IPS-18c (cell line): ENCODE results near the gene ACMSD.
"Not testable (repeated sequence)": the region's sequence is repeated elsewhere in the genome, so short reads cannot be mapped to it uniquely, and the experiment has no call there.

Experiments
- H3K4me3 ChIP-seq: 2 replicates; pipeline ENCODE4 v1.7.0; 2013; ENCODE audit warnings: low read depth, mild to moderate bottlenecking, low read length, moderate library complexity; ENCODE audit not compliant: insufficient read depth
- H3K9me3 ChIP-seq: one replicate; pipeline ENCODE4 v1.6.1; 2013; ENCODE audit warnings: mild to moderate bottlenecking, low read length, moderate library complexity; ENCODE audit not compliant: control insufficient read depth, insufficient read depth

ACMSD gene

DNA sequence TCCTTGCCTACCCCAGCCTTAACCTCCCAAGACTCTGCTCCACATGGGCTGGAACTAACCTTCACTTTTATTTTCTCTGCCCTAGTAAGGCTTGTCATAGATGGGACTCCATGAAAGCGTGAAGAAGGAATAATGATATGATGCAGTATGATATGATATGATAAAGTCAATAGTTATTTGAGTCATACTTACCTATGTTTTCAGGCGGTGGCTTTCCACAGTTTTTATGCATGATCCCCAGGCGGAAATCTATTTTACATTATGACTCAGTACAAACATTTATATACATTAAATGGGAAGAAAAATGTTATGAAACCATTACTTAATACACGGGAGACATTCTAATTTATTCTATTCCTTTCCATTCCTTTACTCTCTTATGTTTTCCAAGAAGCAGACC lies 5.6 kb downstream of the ACMSD start:
- Histone ChIP-seq H3K9me3 (no peaks in the 10 kb centered on the region), H3K4me3 (no peak overlapping the region)

DNA sequence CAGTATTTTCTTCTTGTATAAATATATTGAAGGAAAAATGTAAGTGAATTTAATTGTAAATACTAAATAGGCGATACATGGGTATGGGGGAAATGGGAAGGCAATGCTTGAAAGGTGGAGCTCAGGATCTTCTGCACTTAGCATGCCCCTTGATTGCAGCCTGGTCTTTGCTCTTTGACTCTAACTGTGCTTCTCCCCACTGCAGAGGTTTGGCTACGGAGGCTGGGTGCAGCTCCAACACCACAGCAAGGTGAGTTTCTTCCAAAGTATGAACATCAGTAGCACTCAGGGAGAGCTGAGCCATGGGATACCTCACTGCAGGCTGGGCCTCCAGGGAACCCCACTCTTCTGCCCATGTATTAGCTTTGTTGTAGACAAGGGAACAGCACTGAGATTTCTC lies 6.6 kb downstream of the ACMSD start:
- no peak overlapping the region for H3K4me3 ChIP-seq
- no peaks in the 10 kb centered on the region for H3K9me3 ChIP-seq

DNA sequence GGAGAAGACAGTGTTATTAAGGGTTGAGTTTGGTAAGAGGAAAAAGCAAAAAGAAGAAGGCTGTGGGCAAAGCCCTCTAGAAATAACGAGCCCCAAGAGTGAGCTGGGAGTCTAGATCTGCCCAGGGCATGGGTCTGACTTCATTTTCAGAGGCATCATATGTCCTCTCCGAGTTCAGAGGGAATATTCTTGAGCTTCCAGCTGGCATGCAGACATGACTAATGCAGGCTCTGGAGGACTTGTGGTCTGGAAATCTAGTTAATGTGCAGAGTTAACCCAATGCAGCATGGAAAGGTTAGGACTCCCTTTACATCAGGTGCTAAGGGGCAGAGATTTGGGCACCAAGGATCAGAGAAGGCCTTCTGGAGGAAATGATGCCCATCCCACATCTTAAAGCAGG lies 7.3 kb downstream of the ACMSD start:
- Histone ChIP-seq H3K9me3 (no peaks in the 10 kb centered on the region), H3K4me3 (no peak overlapping the region)

DNA sequence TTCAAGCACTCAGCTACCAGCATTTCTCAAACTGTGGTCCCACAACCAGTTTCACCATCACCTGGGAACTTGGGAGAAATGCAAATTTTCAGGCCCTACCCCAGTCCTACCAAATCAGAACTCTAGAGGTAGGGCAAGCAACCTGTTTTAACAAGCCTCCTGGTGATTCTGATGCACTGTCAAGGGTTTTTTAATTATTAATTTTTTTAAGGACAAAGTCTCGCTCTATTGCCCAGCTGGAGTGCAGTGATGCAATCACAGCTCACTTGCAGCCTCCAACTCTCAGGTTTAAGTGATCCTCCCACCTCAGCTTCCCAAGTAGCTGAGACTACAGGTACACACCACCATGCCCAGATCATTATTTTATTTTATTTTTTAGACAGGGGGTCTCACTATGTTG lies 7.8 kb downstream of the ACMSD start:
- Histone ChIP-seq H3K9me3 (no peaks in the 10 kb centered on the region), H3K4me3 (no peak overlapping the region)

DNA sequence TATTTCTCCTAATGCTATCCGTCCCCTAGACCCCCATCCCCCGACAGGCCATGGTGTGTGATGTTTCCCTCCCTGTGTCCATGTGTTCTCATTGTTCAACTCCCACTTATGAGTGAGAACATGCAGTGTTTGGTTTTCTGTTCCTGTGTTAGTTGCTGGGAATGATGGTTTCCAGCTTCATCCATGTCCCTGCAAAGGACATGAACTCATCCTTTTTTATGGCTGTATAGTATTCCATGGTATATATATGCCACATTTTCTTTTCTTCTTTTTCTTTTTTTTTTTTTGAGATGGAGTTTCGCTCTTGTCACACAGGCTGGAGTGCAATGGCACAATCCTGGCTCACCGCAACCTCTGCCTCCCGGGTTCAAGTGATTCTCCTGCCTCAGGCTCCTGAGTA lies 9.2 kb downstream of the ACMSD start:
- H3K4me3 ChIP-seq, H3K9me3 ChIP-seq: not testable (repeated sequence)

DNA sequence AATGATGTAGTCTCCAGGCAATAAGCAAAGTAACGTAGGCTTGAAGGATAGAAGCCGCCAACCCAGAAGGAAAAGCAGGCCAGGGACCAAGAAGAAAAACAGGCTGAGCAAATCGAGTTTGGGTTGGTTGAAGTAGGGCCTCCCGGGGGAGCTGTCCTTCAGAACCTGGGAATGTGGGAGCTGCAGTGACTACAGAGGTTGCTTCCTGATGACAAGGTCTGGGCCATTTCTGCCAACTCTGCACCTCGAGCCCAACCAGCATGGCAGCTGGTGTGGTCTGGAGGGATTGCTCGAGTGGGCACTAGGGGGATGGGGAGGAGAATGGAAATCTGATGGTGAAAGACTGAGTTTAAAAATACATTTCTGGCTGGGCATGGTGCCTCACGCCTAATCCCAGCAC lies 14.1 kb downstream of the ACMSD start:
- Histone ChIP-seq H3K9me3 (no peaks in the 10 kb centered on the region), H3K4me3 (no peak overlapping the region)

DNA sequence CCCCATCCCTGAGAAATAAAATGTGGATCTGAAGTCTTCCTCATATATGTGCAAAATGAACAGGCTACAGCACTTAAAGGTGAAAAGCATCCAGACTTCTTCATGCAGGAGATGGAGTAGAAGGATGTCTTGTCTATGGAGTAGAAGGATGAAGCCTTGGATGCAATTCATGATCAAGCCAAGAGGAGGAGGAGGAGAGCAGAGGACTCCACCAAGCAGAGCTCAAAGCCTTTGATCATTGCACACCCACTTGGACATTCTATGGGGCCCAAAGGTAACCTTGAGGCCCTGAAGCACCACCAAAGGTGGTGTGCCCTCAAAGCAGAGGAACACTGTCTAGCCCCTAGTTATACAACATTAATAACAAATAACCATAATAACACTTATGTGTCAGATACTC lies 17.3 kb downstream of the ACMSD start:
- H3K9me3 ChIP-seq: no peaks in the 10 kb centered on the region
- H3K4me3 ChIP-seq: no peak overlapping the region

DNA sequence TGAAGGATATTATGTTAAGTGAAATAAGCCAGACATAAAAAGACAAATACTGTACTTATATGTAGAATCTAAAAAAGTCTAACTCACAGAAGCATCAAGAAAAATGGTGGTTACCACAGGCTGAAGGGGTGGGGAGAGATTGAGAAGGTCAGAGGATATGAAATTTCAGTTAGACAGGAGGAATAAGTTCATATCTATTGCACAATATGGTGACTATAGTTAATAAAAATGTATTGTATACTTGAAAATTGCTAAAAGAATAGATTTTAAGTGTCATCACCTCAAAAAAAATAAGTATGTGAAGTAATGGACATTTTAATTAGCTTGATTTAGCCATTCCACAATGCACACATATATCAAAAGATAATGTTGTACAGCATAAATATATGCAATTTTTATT lies 19.8 kb downstream of the ACMSD start:
- H3K4me3 ChIP-seq: no peak overlapping the region
- no peaks in the 10 kb centered on the region for H3K9me3 ChIP-seq

DNA sequence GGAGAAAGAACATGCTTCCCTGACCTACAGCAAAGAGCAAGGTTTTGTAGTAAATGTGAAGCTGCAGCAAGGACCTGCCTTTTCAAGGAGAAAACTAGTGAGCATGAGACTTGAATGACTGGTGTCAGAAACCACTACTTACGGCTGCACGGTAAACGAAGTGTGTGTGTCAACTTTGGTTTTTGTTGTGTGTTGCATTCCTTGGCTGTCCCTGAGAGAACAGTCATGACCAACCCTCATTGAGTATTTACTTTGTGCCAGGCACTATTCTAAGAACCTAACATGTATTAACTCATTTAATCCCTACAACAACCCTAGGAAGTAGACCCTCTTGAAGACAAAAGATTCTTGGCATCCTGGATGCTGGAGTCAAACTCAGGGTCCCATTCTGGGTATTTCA lies 22.8 kb downstream of the ACMSD start:
- no peak overlapping the region for H3K4me3 ChIP-seq
- no peaks in the 10 kb centered on the region for H3K9me3 ChIP-seq

DNA sequence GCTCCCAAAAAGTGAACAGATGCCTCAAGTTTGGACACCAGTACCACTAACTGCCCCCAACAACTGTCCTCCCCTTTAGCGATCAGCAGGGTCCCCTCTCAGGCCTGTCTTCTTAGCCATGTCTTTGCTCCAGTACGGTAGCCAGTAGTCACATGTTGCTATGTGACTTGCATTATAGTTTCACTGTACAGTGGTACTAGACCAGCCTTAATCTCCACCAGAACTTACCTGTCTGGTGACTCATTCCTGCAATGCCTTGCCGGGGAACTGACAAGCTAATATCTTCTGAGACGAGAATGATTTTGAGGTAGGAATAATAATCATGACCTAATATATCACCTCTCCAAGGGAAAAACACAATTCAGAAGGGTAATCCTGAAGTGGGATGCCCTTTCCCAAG lies 23.7 kb downstream of the ACMSD start:
- no peak overlapping the region for H3K4me3 ChIP-seq
- no peaks in the 10 kb centered on the region for H3K9me3 ChIP-seq

DNA sequence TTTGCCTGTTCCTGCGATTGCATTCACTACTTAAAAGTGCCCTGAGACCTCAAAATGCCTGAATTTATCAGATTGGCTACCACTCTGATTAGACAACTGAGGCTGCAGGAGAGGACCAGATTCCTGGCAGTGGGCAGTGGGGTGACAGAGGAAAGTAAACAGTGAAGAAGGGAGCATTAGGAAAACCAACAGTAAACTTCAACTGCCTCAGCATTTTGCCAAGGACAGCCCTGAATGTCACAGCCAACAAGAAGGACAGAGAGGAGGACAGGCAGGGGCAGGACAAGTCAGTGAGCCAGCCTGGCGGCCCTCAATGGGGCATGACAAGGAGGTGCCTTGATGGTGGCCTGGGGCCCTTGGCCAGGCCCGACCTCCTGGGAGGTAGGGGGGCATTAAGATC lies 24.3 kb downstream of the ACMSD start:
- Histone ChIP-seq H3K4me3 (no peak overlapping the region), H3K9me3 (no peaks in the 10 kb centered on the region)

DNA sequence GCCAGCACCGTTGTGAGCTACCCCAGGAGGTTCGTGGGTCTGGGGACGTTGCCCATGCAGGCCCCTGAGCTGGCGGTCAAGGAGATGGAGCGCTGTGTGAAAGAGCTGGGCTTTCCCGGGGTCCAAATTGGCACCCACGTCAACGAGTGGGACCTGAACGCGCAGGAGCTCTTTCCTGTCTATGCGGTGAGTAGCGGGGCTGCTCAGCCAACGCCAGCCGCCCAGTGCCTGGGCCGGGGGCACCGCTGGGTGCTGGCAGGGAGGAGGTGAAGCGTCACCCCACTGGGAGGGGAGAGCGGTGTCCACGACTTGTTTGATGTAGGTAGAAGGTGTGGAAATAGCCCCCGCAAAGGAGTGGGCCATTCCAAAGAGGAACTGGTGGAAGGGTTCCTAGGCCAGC lies 25.0 kb downstream of the ACMSD start:
- no peaks in the 10 kb centered on the region for H3K9me3 ChIP-seq
- H3K4me3 ChIP-seq: no peak overlapping the region

DNA sequence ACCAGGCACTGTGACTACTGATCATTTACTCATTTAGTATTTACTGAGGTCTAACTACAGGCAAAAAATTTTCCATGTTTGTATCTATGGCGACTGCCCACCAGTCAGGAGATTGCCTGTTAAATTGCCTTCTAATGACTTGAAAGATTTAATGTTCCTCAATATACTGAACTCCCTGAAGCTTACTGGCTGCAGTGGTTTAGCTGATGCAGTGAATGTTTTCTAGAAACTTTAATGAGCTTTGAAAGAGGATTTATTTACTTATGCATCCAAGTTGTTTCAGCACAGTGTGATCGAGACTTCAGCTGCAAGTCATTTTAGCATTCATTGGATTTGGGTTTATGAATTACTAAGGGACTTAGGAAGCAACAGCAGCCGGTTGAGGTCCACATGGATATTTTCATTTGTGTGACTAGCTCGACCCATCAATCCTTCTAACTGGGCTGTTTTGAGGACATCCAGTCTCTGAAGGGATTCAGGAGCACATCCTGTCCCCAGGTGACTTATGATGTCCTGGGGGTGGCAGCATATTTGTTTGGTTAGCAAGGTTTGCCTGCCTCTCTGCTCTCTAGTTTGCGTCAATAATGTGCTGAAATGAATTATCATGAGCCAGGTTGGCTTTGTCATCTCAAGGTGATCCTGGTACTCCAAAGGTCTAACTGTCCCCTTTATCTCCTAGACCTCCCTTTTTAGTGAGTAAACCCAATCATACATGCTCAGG lies 26.8 kb downstream of the ACMSD start:
- H3K4me3 ChIP-seq: no peak overlapping the region
- H3K9me3 ChIP-seq: no peaks in the 10 kb centered on the region

DNA sequence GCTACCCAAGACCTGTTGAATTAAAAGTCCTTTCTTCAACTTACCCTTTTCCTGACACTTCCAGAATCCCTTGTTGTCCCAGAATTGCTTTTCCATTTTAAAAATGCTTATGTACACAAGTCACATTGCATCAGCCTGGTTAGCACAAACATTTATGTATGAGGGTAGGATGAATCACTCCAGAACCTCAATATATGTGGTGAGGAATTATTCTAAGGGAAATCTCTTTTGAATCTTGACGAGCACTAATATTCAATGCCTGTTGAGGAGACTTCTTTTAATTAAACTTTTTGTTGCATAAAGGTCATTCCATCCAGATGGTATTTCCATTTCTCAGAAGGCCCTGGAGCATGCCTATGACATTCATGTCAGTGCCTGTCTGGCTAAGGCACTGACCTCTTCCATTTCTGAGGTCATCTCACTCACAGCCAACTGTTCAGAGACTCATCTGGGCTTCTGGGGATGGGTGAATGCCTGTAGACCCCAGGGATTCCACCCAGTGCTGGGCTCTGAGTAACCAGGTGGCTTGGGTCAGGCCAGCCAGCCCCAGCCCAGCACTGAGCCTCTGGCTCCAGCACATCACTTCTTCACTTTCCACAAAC lies 28.2 kb downstream of the ACMSD start:
- Histone ChIP-seq H3K9me3 (no peaks in the 10 kb centered on the region), H3K4me3 (no peak overlapping the region)

DNA sequence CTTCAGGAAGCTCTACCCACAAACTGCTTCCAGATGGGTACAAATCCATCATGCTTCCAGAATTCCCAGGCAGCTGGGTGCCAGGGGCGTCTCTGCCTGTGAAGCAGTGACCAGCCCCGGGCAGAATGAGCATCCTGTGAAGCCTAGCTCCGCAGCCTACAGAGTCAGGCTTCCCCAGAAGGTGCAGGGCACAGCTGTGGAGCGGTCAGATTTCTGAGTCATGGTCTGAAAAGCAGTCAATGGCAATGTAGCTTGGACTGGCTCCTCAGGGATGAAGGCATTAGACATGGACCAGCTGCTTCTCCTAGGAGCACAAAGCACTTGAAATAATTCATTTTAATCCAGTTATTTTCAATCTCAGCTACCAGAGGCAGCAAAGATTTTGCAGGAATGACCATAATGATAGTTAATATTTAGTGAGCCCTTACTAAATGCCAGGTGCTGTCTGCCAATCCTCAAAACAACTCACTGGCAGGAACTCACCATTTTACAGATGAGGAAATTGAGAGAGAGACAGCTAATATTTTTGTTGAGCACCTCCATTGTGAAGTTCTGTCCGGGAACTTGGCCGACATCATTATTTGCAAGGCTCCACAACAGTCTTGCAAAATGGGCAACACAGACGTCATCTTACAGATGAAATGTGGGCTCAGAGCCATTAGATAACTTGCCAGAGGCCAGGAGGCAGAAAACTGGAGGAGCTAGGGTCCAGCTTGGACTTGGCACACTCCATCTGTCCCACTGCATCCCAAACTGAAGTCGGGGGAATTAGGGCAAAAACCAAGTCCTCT lies 31.7 kb downstream of the ACMSD start:
- Histone ChIP-seq H3K9me3 (no peaks in the 10 kb centered on the region), H3K4me3 (no peak overlapping the region)

DNA sequence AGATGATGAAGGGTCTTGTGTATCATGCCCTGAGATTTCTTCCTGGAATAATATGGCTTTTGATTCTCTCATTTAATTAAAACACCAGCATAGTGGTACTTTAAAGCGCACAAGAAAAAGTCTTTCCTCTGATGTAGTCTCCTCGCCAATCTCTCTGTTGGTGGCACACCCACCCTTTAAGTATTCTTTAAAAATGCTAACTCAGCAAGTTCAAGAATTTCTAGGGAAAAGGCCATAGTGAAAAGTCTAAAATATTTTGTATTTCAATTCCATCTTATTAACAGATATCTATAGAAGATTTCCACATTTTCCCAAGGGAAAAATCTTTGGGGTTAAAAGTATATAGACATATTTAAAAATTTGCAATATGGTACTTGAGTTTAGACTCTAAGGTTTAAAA lies 34.7 kb downstream of the ACMSD start:
- Histone ChIP-seq H3K9me3 (peaks cover 2% of the 10 kb centered on the region), H3K4me3 (no peak overlapping the region)

DNA sequence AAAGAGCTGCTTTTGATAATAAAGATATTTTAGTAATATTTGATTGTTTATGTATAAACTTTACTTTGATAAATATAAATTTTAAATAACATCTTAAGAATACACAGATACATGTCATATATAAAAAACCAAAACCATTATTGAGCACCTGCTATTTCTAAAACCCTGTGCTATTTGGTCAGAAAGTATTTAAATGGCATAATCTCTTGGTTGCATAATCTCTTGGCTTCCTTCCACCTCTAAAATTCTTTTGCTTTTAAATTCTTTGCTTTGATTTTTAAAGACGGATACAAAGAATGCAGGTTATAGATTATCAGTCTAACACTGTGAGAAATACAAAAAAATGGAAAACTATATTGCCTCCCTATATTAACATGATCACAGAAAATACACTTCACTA lies 36.9 kb downstream of the ACMSD start:
- H3K9me3 ChIP-seq: peaks cover 2% of the 10 kb centered on the region
- H3K4me3 ChIP-seq: no peak overlapping the region

DNA sequence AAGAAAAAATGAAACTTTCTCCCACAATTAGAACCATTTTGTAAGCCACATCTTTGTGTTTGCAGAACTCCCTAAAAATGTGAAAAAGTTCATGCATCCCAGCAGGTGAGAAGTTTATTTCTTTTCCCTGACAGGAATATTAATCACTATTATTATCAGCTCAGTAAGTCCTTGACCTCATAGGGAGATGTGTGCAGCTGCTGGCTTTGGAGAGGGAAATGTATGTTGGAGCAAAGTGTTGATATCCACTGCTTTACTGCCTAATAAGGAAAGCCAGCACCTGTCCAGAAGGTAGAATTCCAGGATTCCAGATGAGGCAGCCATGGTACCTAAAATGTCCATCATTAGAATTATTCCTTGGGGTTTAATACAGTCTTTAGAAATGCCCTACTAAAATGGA lies 44.4 kb downstream of the ACMSD start:
- no peaks in the 10 kb centered on the region for H3K9me3 ChIP-seq

More for the DNA sequence above, 44.4 kb downstream of the ACMSD start:
- H3K4me3 ChIP-seq: no peak overlapping the region
